ENCODE results near the gene PET100. TPM values are rescaled to one million over a fixed set of nuclear protein-coding genes. Genes with fewer than 3 reads are reported as not detected.

The PET100 gene
- total RNA-seq, 6 donors from 2014 or later: 21.3 to 133 (median 71.3) TPM

DNA sequence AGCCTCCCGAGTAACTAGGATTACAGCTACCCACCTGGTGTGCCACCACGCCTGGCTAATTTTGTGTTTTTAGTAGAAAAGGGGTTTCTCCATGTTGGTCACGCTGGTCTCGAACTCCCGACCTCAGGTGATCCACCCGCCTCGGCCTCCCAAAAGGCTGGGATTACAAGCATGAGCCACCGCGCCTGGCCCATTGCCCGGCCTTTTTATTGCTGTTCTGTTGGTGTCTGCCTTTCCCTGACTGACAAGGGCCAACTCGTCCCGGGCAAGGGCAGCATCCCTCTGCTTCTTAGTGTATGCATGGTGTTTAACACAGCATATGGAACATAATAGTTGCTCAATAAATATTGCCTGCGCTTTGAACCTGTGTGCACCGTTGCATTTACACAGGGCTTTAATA is 33.1 kb downstream of the PET100 start:
- ATAC-seq (ENCODE audit: low FRiP score in 2 of 2): no peak
- TF ChIP-seq POLR2AphosphoS5 (IDR thresholded peaks at IDR 0.05) (no peak), POLR2A (IDR thresholded peaks at IDR 0.05) (no peak), EP300 (IDR thresholded peaks at IDR 0.05) (no peak)
- TF ChIP-seq, protein P1, sequence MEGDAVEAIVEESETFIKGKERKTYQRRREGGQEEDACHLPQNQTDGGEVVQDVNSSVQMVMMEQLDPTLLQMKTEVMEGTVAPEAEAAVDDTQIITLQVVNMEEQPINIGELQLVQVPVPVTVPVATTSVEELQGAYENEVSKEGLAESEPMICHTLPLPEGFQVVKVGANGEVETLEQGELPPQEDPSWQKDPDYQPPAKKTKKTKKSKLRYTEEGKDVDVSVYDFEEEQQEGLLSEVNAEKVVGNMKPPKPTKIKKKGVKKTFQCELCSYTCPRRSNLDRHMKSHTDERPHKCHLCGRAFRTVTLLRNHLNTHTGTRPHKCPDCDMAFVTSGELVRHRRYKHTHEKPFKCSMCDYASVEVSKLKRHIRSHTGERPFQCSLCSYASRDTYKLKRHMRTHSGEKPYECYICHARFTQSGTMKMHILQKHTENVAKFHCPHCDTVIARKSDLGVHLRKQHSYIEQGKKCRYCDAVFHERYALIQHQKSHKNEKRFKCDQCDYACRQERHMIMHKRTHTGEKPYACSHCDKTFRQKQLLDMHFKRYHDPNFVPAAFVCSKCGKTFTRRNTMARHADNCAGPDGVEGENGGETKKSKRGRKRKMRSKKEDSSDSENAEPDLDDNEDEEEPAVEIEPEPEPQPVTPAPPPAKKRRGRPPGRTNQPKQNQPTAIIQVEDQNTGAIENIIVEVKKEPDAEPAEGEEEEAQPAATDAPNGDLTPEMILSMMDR (IDR thresholded peaks at IDR 0.05): no peak
- Histone ChIP-seq H3K4me3 (no peak overlapping the region), H3K4me1 (peaks cover 0 to 13% (median 7%) of the 10 kb centered on the region in 4 donors), H3K9me3 (no peaks in the 10 kb centered on the region), H3K36me3 (no peaks in the 10 kb centered on the region), H3K27me3 (no peaks in the 10 kb centered on the region), H3K27ac (no peak overlapping the region)
- no peak for DNase-seq
- 87 to 92% methylated on average over 14 of the region's 14 CpGs for WGBS, 2 donors

DNA sequence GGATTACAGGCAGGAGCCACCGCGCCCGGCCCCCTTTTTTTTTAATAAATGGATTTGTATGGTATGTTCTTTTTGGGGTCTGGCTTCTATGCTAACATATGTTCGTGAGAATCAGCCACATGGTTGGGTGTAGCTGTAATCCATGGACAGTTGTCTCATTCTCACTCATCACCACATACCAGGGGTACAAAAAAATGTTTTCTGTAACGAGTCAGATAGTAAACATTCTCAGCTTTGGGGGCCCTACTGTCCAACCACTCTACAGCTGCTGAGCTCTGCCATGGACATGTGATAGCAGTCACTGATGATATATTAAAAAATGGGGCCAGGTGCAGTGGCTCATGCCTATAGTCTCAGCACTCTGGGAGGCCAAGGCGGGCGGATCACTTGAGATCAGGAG is 34.1 kb downstream of the PET100 start:
- WGBS, 2 donors: 83 to 85% methylated on average over 7 of the region's 7 CpGs
- DNase-seq: no peak
- no peak overlapping the region for H3K4me3 ChIP-seq
- peaks cover 0 to 6% (median under 1%) of the 10 kb centered on the region in 4 donors for H3K4me1 ChIP-seq
- H3K9me3 ChIP-seq: no peaks in the 10 kb centered on the region
- no peak overlapping the region for H3K27ac ChIP-seq
- H3K36me3 ChIP-seq: no peaks in the 10 kb centered on the region
- no peak for ATAC-seq (ENCODE audit: low FRiP score in 2 of 2)
- no peaks in the 10 kb centered on the region for H3K27me3 ChIP-seq
- TF ChIP-seq EP300 (IDR thresholded peaks at IDR 0.05) (no peak), POLR2AphosphoS5 (IDR thresholded peaks at IDR 0.05) (no peak), POLR2A (IDR thresholded peaks at IDR 0.05) (no peak)
- TF ChIP-seq, protein P1 (IDR thresholded peaks at IDR 0.05): no peak

DNA sequence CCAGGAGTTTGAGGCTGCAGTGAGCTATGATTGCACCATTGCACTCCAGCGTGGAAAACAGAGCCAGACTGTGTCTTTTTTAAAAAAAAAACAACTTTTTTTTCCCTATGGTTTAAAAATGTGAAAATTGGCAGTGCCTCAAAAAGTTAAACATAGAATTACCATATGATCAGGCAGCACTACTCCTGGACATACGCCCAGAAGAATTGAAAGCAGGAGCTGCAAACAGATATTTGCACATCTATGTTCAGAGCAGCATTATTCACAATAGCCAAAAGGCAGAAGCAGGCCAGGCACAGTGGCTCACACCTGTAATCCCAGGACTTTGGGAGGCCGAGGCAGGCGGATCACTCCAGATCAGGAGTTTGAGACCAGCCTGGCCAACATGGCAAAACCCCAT is 35.5 kb downstream of the PET100 start:
- no peaks in the 10 kb centered on the region for H3K9me3 ChIP-seq
- no peak overlapping the region for H3K4me3 ChIP-seq
- peaks cover 0 to 11% (median 0%) of the 10 kb centered on the region in 4 donors for H3K4me1 ChIP-seq
- WGBS, 2 donors: 54 to 57% methylated on average over 4 of the region's 4 CpGs
- no peak for DNase-seq
- TF ChIP-seq EP300 (IDR thresholded peaks at IDR 0.05) (no peak), POLR2A (IDR thresholded peaks at IDR 0.05) (no peak), POLR2AphosphoS5 (IDR thresholded peaks at IDR 0.05) (no peak)
- TF ChIP-seq, protein P1 (IDR thresholded peaks at IDR 0.05): no peak
- H3K27me3 ChIP-seq: no peaks in the 10 kb centered on the region
- H3K27ac ChIP-seq: no peak overlapping the region
- no peak for ATAC-seq (ENCODE audit: low FRiP score in 2 of 2)
- H3K36me3 ChIP-seq: no peaks in the 10 kb centered on the region

DNA sequence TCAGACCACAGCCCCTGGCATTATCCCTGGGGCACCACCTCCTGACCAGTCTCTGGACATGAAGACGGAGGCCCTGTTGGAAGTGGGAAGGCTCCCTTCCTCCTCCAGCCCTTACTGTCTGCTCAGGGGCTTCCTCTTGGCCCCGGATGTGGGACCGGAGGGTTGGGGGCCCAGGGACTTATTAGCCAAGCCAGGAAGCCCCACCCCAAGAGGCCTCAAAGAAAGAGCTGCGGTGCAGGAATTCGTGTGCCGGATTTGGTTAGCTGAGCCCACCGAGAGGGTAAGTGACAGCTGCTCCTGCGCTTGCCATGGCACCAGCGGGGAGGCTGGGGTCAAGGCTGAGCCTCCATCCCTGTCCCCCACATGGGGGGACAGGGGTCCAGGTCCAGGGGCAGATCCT is 39.2 kb downstream of the PET100 start, which contains the start of gene RETN:
RETN (plus strand) TSS at position 208 of the 400 bp plus-strand sequence. CDS start 278 bp downstream, outside the sequence.
- Histone ChIP-seq H3K27me3 (no peaks in the 10 kb centered on the region), H3K4me3 (peak within 1 kb of the TSS in 2 of 4 donors; percentile 5 to 20)
- TF ChIP-seq, protein P1 (IDR thresholded peaks at IDR 0.05): no peak
- TF ChIP-seq POLR2A (IDR thresholded peaks at IDR 0.05): no peak
- no peak for TF ChIP-seq POLR2AphosphoS5 (IDR thresholded peaks at IDR 0.05)
- no peak for TF ChIP-seq EP300 (IDR thresholded peaks at IDR 0.05)

DNA sequence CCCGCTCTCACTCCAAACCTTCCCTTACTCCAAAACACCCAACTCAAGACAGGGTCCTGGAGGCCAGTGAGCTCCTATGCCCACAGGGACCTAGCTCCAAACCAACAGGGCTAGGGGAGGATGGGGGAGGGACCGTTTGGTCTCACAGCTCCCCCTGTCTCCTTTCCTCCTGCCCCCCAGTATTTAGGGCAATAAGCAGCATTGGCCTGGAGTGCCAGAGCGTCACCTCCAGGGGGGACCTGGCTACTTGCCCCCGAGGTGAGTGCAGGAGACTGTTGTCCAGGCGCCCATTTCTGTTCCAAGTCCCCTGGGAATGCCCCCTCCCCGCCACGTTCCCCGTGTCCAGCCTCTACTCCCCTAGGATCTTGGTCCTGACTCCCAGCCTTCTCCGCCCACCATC is 40.0 kb downstream of the PET100 start:
- ATAC-seq (ENCODE audit: low FRiP score in 2 of 2): no peak
- H3K27ac ChIP-seq: peak overlapping the region in 2 of 4 donors; percentile 30 to 54
- no peak for DNase-seq
- 39 to 46% methylated on average over 6 to 8 of the region's 9 CpGs for whole genome bisulfite sequencing, 2 donors
- no peaks in the 10 kb centered on the region for H3K27me3 ChIP-seq
- peak overlapping the region in 2 of 4 donors; percentile 5 to 20 for H3K4me3 ChIP-seq
- no peaks in the 10 kb centered on the region for H3K9me3 ChIP-seq
- H3K36me3 ChIP-seq: no peaks in the 10 kb centered on the region
- TF ChIP-seq POLR2A (IDR thresholded peaks at IDR 0.05): no peak
- TF ChIP-seq, protein P1 (IDR thresholded peaks at IDR 0.05): no peak
- TF ChIP-seq POLR2AphosphoS5 (IDR thresholded peaks at IDR 0.05): no peak
- no peak for TF ChIP-seq EP300 (IDR thresholded peaks at IDR 0.05)
- H3K4me1 ChIP-seq: peaks cover 0 to 18% (median 0%) of the 10 kb centered on the region in 4 donors

More for the DNA sequence above, 39.2 kb downstream of the PET100 start, which contains the start of gene RETN:
- H3K27ac ChIP-seq: peak within 1 kb of the TSS in 2 of 4 donors; percentile 30 to 54
- WGBS, 2 donors: 64 to 67% methylated on average over 1 to 9 of the region's 9 CpGs
- peaks cover 0 to 12% (median 0%) of the 10 kb centered on the region in 4 donors for H3K4me1 ChIP-seq
- DNase-seq (no peak), ATAC-seq (ENCODE audit: low FRiP score in 2 of 2) (no peak)
- H3K9me3 ChIP-seq: no peaks in the 10 kb centered on the region
- no peaks in the 10 kb centered on the region for H3K36me3 ChIP-seq

All from upper lobe of left lung (tissue), 6 donors.